ENCODE measurements around the gene GABRA4. TPM values are rescaled to one million over a fixed set of nuclear protein-coding genes. Genes with fewer than 3 reads are reported as not detected.

Gene GABRA4
- not detected for total RNA-seq
- long read RNA-seq = 0 reads

DNA sequence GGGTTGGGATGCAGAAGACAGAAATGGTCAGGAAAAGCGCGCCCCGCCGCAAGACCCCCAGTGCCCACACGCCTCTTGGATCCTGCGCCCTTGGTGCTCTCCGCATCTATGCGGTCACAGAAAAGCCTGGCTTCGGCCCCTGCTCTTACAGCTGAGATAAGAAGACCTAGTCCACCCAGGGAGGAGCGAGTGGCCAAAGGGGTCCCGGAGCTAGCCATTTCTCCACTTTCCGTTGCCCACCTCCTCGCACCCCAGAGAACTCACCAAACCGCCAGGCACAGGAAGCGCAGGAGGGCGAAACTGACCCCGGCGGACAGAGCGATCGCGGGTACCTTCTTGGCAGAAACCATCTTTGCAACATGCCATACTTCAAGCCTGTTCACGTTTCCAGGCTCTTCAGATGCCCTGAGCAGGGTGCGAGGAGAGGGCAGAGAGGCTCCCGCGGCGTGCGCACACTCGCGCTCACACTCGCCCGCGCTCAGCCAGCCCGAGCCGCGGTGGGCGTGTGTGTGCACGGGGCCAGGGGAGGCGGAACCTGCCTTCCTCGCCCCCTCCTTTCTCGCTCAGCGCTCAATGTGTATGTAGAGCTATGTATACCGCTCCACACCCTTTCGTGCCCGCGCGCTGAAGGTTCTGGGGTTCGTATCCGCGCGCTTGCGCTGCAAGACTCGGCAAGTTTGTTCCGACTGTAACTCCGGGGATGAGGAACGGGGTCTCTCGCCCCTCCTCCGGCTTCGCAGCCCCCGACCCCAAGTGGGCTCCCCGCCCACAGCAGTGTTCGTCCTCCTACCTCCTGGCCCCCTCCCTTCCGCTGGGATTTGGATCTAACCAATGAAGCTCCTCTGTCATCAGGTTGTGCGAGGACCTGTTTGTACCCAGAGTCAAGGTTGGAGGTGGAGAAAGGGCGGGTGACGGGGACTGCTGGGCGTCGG is at the start of gene GABRA4:
Gene GABRA4 (minus strand): TSS at position 507 of the 932 bp plus-strand sequence. CDS start 157 bp downstream, at position 350.
- no peak within 1 kb of the TSS for H3K27ac ChIP-seq
- DNase-seq (no peak), ATAC-seq (peak; percentile 36 to 67)
- H3K4me3 ChIP-seq = peak within 1 kb of the TSS; percentile 17
- TF ChIP-seq, protein P1, sequence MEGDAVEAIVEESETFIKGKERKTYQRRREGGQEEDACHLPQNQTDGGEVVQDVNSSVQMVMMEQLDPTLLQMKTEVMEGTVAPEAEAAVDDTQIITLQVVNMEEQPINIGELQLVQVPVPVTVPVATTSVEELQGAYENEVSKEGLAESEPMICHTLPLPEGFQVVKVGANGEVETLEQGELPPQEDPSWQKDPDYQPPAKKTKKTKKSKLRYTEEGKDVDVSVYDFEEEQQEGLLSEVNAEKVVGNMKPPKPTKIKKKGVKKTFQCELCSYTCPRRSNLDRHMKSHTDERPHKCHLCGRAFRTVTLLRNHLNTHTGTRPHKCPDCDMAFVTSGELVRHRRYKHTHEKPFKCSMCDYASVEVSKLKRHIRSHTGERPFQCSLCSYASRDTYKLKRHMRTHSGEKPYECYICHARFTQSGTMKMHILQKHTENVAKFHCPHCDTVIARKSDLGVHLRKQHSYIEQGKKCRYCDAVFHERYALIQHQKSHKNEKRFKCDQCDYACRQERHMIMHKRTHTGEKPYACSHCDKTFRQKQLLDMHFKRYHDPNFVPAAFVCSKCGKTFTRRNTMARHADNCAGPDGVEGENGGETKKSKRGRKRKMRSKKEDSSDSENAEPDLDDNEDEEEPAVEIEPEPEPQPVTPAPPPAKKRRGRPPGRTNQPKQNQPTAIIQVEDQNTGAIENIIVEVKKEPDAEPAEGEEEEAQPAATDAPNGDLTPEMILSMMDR (IDR thresholded peaks at IDR 0.05) = no peak
- intact Hi-C loops (cut with DNase I) = no loop called here
- H3K36me3 ChIP-seq = no peaks in the 10 kb centered on the region
- H3K9me3 ChIP-seq = no peaks in the 10 kb centered on the region
- H3K27me3 ChIP-seq (ENCODE audit: low read depth) = peaks cover 29% of the 10 kb centered on the region
- peaks cover 11% of the 10 kb centered on the region for H3K4me1 ChIP-seq

DNA sequence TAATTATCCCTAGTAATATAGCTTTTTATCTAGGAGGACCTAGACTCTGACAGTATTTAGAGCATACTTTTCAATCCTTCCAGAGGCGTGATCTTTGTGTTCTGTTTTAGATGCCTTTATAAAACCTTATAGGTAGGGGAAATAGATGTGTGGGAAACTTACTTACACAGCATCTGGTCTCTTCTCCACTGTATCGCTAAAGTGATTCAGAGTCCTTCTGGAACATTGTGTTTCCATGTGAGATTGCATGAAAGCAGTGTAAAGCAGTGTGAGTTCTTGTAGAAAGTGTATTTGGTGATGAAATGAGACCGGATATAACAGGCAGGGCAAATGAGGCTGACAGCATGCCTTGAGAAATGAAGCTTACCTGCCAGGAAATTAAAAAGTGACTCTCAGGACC is 47.4 kb upstream of the GABRA4 start:
- intact Hi-C loops (cut with DNase I) = no loop called here
- Histone ChIP-seq H3K4me3 (no peak overlapping the region), H3K9me3 (no peaks in the 10 kb centered on the region), H3K27me3 (ENCODE audit: low read depth) (no peaks in the 10 kb centered on the region), H3K36me3 (no peaks in the 10 kb centered on the region), H3K27ac (no peak overlapping the region), H3K4me1 (no peaks in the 10 kb centered on the region)
- TF ChIP-seq, protein P1 (IDR thresholded peaks at IDR 0.05) = no peak
- no peak for DNase-seq
- ATAC-seq = no peak

DNA sequence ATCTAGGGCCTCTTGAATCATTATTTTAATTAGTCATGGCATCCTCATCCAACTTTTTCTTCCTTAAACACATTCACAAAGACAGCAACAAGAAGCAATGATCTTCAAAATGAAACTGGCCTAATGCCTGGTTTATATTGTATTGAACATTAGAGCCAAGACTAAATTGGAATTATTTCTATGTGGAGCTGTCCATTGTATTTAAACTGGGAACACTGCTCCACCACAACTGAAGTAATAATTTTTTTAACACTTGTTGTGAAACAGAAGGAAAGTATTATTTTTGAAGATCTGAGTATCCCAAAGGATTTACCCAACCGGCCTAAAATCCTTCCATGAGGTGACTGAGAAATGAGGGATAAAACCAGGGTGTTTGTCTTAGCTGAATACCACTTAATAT is 44.9 kb upstream of the GABRA4 start:
- ATAC-seq (no peak), DNase-seq (no peak)
- Histone ChIP-seq H3K9me3 (no peaks in the 10 kb centered on the region), H3K36me3 (no peaks in the 10 kb centered on the region), H3K4me1 (no peaks in the 10 kb centered on the region), H3K27ac (no peak overlapping the region), H3K27me3 (ENCODE audit: low read depth) (peaks cover 2% of the 10 kb centered on the region), H3K4me3 (no peak overlapping the region)
- TF ChIP-seq, protein P1 (IDR thresholded peaks at IDR 0.05) = no peak
- intact Hi-C loops (cut with DNase I) = no loop called here

DNA sequence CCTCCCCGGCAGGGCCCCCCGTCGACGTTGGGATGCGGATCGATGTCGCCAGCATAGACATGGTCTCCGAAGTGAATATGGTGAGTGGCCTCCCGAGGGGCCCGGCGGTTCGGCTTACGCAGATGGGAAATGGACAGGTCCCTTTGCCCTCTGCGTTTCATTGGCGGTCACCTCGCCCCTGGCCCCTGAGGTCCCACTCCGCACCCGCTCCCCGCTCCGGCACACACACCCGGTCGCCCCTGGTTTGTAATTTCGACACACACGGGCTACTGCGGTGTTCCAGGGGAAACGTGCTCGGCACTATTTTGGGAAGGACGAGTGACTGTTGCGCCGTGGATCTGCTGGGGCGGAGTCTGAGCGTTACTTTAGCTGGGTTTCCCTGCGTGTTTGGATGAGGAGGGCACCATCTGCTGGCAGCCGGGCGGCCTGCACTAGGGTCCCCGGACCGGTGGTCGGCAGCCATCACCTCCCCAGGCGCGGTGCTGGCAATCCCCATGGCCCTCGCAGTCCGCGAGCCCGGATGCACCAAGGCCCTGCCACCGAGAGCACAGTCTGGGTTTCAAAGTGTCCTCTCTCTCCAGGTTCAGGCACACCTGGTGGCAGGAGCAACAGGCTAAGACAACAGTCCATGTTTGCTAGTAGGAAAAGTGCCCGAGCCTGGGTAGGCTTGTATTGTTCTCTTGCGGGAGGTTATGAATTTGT is 39.2 kb upstream of the GABRA4 start:
- intact Hi-C loops (cut with DNase I) = no loop called here
- Histone ChIP-seq H3K27me3 (ENCODE audit: low read depth) (peaks cover 25% of the 10 kb centered on the region), H3K9me3 (no peaks in the 10 kb centered on the region), H3K27ac (no peak overlapping the region), H3K4me1 (peaks cover 14% of the 10 kb centered on the region), H3K36me3 (no peaks in the 10 kb centered on the region), H3K4me3 (peak overlapping the region; percentile 45)
- DNase-seq = peak; percentile 61
- TF ChIP-seq, protein P1 (IDR thresholded peaks at IDR 0.05) = peak; percentile 63
- ATAC-seq = peak; percentile 88 to 94

DNA sequence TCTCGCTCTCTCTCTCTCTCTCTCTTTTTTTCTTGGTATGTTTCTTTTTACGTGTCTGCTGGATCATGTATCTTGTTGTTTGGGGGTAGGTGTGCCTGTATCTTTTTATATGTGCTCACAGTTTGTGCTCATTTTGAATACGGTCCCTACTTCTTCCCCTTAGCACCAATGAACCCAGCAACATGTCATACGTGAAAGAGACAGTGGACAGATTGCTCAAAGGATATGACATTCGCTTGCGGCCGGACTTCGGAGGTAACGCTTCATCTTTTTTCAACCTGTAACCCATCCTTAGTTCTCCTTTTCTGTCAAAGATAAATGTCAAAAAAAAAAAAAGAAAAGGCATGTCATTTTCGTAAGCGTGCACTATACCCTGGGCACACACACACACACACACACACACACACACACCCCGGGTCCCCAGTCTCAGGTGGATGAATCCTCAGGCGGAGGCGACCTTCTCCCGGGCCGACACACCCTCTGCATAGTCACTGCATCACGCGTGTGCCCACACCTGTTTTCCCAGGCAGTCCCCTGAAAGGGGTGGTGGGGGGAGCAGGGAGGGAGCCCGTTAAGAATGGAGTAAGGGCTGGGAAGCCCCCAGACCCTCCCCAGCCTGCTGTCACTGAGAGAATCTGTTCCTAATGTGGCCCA is 38.5 kb upstream of the GABRA4 start:
- H3K27ac ChIP-seq = no peak overlapping the region
- intact Hi-C loops (cut with DNase I) = no loop called here
- peaks cover 14% of the 10 kb centered on the region for H3K4me1 ChIP-seq
- H3K9me3 ChIP-seq = no peaks in the 10 kb centered on the region
- H3K36me3 ChIP-seq = no peaks in the 10 kb centered on the region
- peaks cover 25% of the 10 kb centered on the region for H3K27me3 ChIP-seq (ENCODE audit: low read depth)
- no peak for DNase-seq
- TF ChIP-seq, protein P1 (IDR thresholded peaks at IDR 0.05) = no peak
- peak overlapping the region; percentile 45 for H3K4me3 ChIP-seq
- ATAC-seq = peak; percentile 64 to 69
